Measurements from ENCODE around the gene TK2.
A peak's percentile ranks its signal among the peaks of the same experiment; 100 is the strongest.

The TK2 gene

GRCh38 chr16:66547101-66547989 lies 2.6 kb downstream of the TK2 start:
- DNase-seq (ENCODE audit: low read depth in 2 of 2) = no peak

- DNase-seq (ENCODE audit: low read depth in 2 of 2) = no peak
Observed at GRCh38 chr16:66544016-66544757, 5.7 kb downstream of the TK2 start.

- no peak for DNase-seq (ENCODE audit: low read depth in 2 of 2)
Observed at GRCh38 chr16:66543541-66543940, 6.4 kb downstream of the TK2 start.

- DNase-seq (ENCODE audit: low read depth in 2 of 2) = no peak
Observed at GRCh38 chr16:66542396-66542795, 7.5 kb downstream of the TK2 start.

GRCh38 chr16:66541388-66542355 lies 8.2 kb downstream of the TK2 start:
- DNase-seq (ENCODE audit: low read depth in 2 of 2) = no peak

- DNase-seq (ENCODE audit: low read depth in 2 of 2) = no peak
Observed at GRCh38 chr16:66539623-66540469, 10.1 kb downstream of the TK2 start.

GRCh38 chr16:66538910-66539309 lies 11.0 kb downstream of the TK2 start:
- DNase-seq (ENCODE audit: low read depth in 2 of 2) = no peak

- DNase-seq (ENCODE audit: low read depth in 2 of 2) = no peak
Observed at GRCh38 chr16:66537236-66537635, 12.7 kb downstream of the TK2 start.

- no peak for DNase-seq (ENCODE audit: low read depth in 2 of 2)
Observed at GRCh38 chr16:66536525-66536924, 13.4 kb downstream of the TK2 start.

- DNase-seq (ENCODE audit: low read depth in 2 of 2) = no peak
Observed at GRCh38 chr16:66534376-66534799, 15.5 kb downstream of the TK2 start.

- no peak for DNase-seq (ENCODE audit: low read depth in 2 of 2)
Observed at GRCh38 chr16:66529475-66529874, 20.4 kb downstream of the TK2 start.

- DNase-seq (ENCODE audit: low read depth in 2 of 2) = no peak
Observed at GRCh38 chr16:66528294-66528693, 21.6 kb downstream of the TK2 start.

GRCh38 chr16:66525396-66526180 lies 24.3 kb downstream of the TK2 start:
- no peak for DNase-seq (ENCODE audit: low read depth in 2 of 2)

GRCh38 chr16:66524601-66525164 lies 25.2 kb downstream of the TK2 start:
- DNase-seq (ENCODE audit: low read depth in 2 of 2) = no peak

- DNase-seq (ENCODE audit: low read depth in 2 of 2) = no peak
Observed at GRCh38 chr16:66523861-66524354, 26.0 kb downstream of the TK2 start.

GRCh38 chr16:66522816-66523590 lies 26.9 kb downstream of the TK2 start:
- DNase-seq (ENCODE audit: low read depth in 2 of 2) = no peak

GRCh38 chr16:66521951-66522771 lies 27.8 kb downstream of the TK2 start:
- peak; percentile 93 to 95 for DNase-seq (ENCODE audit: low read depth in 2 of 2)

GRCh38 chr16:66521252-66521713 lies 28.6 kb downstream of the TK2 start:
- no peak for DNase-seq (ENCODE audit: low read depth in 2 of 2)
